ENCODE results near the gene FNDC11. TPM values are rescaled to one million over a fixed set of nuclear protein-coding genes. Genes with fewer than 3 reads are reported as not detected.

The FNDC11 gene
- total and polyA plus RNA-seq, 2 of the 13 experiments (the other 11 are each of a cell fraction or from before 2014, with no cell fraction given): 0.07 TPM; not detected in 1

DNA sequence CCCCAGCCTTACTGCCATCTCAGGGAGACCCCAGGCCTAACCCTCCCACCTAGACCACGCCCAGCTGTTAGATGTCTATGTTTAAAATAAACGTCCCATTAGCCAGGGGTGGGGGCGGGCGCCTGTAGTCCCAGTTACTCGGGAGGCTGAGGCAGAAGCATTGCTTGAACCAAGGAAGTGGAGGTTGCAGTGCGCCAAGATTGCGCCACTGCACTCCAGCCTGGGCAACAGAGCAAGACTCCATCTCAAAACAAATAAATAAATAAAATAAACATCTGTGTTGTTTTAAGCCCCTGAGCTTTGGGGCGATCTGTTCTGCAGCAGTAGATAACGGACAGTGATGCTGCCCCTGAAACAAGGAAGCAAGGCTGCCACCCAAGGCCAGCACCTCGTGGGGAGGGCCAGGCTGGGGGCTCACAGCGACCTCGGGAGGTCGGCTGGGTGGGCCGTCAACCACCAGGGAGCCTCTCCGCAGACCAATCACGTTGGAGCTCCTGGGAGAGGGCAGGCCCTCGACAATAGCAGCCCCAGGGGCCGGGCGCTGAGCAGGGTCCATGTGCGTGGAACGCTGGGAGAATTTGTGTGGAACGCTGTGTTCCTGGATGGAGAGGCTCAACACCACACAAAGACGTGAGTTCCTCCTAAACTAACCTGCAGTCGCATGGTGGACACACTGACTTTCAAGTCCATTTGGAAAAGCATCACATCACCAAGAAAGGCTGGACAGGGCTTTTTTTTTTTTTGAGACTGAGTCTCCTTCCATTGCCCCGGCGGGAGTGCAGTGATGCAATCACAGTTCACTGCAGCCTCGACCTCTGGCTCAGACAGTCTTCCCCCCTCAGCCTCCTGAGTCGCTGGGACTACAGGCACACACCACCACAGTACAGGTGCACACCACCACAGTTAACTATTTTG, 21.1 kb downstream of the FNDC11 start (continued):
- TF ChIP-seq FOXP1 (IDR thresholded peaks at IDR 0.05): no peak
- peak; percentile 0; the same call in 1 of the 2 replicates for TF ChIP-seq FOXP1 (CRISPR knock-in tag; IDR thresholded peaks at IDR 0.05)
- no peak for TF ChIP-seq ZXDC (CRISPR knock-in tag; IDR thresholded peaks at IDR 0.05)
- TF ChIP-seq ZNF264 (CRISPR knock-in tag; IDR thresholded peaks at IDR 0.05): no peak
- TF ChIP-seq, protein P1, sequence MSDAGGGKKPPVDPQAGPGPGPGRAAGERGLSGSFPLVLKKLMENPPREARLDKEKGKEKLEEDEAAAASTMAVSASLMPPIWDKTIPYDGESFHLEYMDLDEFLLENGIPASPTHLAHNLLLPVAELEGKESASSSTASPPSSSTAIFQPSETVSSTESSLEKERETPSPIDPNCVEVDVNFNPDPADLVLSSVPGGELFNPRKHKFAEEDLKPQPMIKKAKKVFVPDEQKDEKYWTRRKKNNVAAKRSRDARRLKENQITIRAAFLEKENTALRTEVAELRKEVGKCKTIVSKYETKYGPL (CRISPR knock-in tag; IDR thresholded peaks at IDR 0.05): no peak
- no peak for TF ChIP-seq ZNF260 (CRISPR knock-in tag; IDR thresholded peaks at IDR 0.05; ENCODE audit: borderline replicate concordance, low read depth)
- TF ChIP-seq CCDC6 (CRISPR knock-in tag; IDR thresholded peaks at IDR 0.05): peak; percentile 17

DNA sequence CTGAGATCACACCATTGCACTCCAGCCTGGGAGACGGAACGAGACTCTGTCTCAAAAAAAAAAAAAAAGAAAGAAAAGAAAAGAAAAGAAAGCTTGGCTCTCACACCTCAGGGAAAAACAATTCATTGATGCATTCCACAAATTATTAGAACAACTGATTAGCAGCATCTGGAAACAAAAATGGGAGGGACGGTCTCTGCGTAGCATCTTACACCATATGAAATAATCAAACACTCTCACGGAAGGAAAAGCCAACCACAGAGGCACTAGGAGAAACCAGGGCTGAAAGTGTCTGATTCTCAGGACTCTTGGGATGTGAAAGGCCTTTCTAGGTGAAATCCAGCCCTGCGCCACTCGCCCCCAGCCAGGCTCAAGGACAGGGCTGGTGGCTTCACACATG, 22.4 kb downstream of the FNDC11 start:
- Histone ChIP-seq H3K9ac (ENCODE audit: insufficient read depth, low read depth, low read length) (no peak overlapping the region), H3K4me3 (replicated peaks in 1 of 3; ENCODE audit: insufficient read depth in 1 of 3, low read depth in 2 of 3, low read length in 3 of 3) (no peak overlapping the region), H3K36me3 (replicated peaks in 1 of 2; ENCODE audit: control insufficient read depth in 1 of 2, insufficient read depth in 2 of 2, low read length in 2 of 2) (no peaks in the 10 kb centered on the region), H4K20me1 (ENCODE audit: insufficient read depth, low read length) (no peaks in the 10 kb centered on the region), H3K27me3 (ENCODE audit: control insufficient read depth in 1 of 2, insufficient read depth in 2 of 2, low read length in 2 of 2) (peaks cover 6 to 34% of the 10 kb centered on the region in 2 experiments; a peak in 3 of 5 replicates), H3K27ac (ENCODE audit: extremely low read length, insufficient read depth, low read length) (no peak overlapping the region), H3K4me1 (ENCODE audit: insufficient read depth, low read length) (peaks cover 69% of the 10 kb centered on the region), H3K79me2 (ENCODE audit: insufficient read depth, low read length) (no peaks in the 10 kb centered on the region), H3K4me2 (ENCODE audit: low read depth, low read length) (no peak overlapping the region), H2AFZ (ENCODE audit: low read length) (no peak overlapping the region), H3K9me3 (ENCODE audit: low read length) (no peaks in the 10 kb centered on the region)
- ChIA-PET CTCF (ENCODE audit: low intra/inter-chr PET ratio, low total read pairs) (no interaction called here), POLR2A (no interaction called here)
- in situ Hi-C loops (cut with HindIII; ENCODE audit: extremely low pct_ligation_motif_present, low pct_unique_long_range_greater_than_20kb): loop anchor here (5.0 kb wide), 1 partner anchor 39 kb away; the partner anchor contains the start of gene PTK6
- intact Hi-C loops (cut with micrococcal nuclease; ENCODE audit: unreplicated experiment): no loop called here
- DNase-seq (ENCODE audit: low spot score) (no peak), ATAC-seq (no peak), FAIRE-seq (no peak)
- WGBS (ENCODE audit: low lambda C conversion rate): 72% methylated on average over 7 of the region's 7 CpGs
- no TSS peak for BruUV-seq (replicated peaks)
- TF ChIP-seq ADNP (CRISPR knock-in tag; IDR thresholded peaks at IDR 0.05): no peak
- no peak for TF ChIP-seq ZNF850 (CRISPR knock-in tag; conservative IDR thresholded peaks at IDR 0.05)
- TF ChIP-seq MATR3 (CRISPR knock-in tag; IDR thresholded peaks at IDR 0.05): no peak
- no peak for TF ChIP-seq TMF1 (CRISPR knock-in tag; IDR thresholded peaks at IDR 0.05; ENCODE audit: low read depth)
- no peak for TF ChIP-seq U2AF2 (IDR thresholded peaks at IDR 0.05; ENCODE audit: low read depth, low read length)
- TF ChIP-seq SKI (IDR thresholded peaks at IDR 0.05; ENCODE audit: partially characterized antibody): no peak
- TF ChIP-seq ZNF282 (IDR thresholded peaks at IDR 0.05; ENCODE audit: partially characterized antibody): no peak
- no peak for TF ChIP-seq ZNF451 (CRISPR knock-in tag; IDR thresholded peaks at IDR 0.05)
- no peak for TF ChIP-seq STAT6 (CRISPR knock-in tag; IDR thresholded peaks at IDR 0.05; ENCODE audit: borderline replicate concordance)

Data from HepG2 (cell line).